ENCODE results near the gene FNDC1. TPM values are rescaled to one million over a fixed set of nuclear protein-coding genes. Genes with fewer than 3 reads are reported as not detected.
A peak's percentile ranks its signal among the peaks of the same experiment; 100 is the strongest.

Gene FNDC1
- total RNA-seq, 1 donor from 2014 or later = 0.49 TPM

- no peak for DNase-seq (ENCODE audit: extremely low spot score in 2 of 2)
- Histone ChIP-seq H3K27ac (no peak overlapping the region), H3K36me3 (no peaks in the 10 kb centered on the region), H3K27me3 (no peaks in the 10 kb centered on the region), H3K9me3 (no peaks in the 10 kb centered on the region), H3K4me1 (no peaks in the 10 kb centered on the region), H3K4me3 (no peak overlapping the region)
- TF ChIP-seq CTCF (IDR thresholded peaks at IDR 0.05) = no peak
- no peak for TF ChIP-seq POLR2AphosphoS5 (IDR thresholded peaks at IDR 0.05; ENCODE audit: insufficient read depth in 1 of 2, low read depth in 1 of 2)
- intact Hi-C loops (cut with DNase I) = loop anchor here (1.0 to 10.0 kb wide), 2 partner anchors 40 to 484 kb away; no protein-coding TSS in a partner anchor
Observed at GRCh38 chr6:159170999-159171712, 2.0 kb downstream of the FNDC1 start.

- TF ChIP-seq POLR2AphosphoS5 (IDR thresholded peaks at IDR 0.05; ENCODE audit: insufficient read depth in 1 of 2, low read depth in 1 of 2) = no peak
- no peak for TF ChIP-seq CTCF (IDR thresholded peaks at IDR 0.05)
- TF ChIP-seq POLR2A (IDR thresholded peaks at IDR 0.05) = no peak
- no peaks in the 10 kb centered on the region for H3K36me3 ChIP-seq
- no peaks in the 10 kb centered on the region for H3K9me3 ChIP-seq
- H3K27me3 ChIP-seq = no peaks in the 10 kb centered on the region
- H3K4me3 ChIP-seq = no peak overlapping the region
- no peak overlapping the region for H3K27ac ChIP-seq
- intact Hi-C loops (cut with DNase I) = loop anchor here (10.0 kb wide), 1 partner anchor 483 kb away; no protein-coding TSS in a partner anchor
- DNase-seq (ENCODE audit: extremely low spot score in 2 of 2) = no peak
- H3K4me1 ChIP-seq = no peaks in the 10 kb centered on the region
Observed at GRCh38 chr6:159172091-159172491, 2.9 kb downstream of the FNDC1 start.

- H3K36me3 ChIP-seq = no peaks in the 10 kb centered on the region
- no peaks in the 10 kb centered on the region for H3K4me1 ChIP-seq
- no peak overlapping the region for H3K4me3 ChIP-seq
- DNase-seq (ENCODE audit: extremely low spot score in 2 of 2) = no peak
- no peak overlapping the region for H3K27ac ChIP-seq
- TF ChIP-seq CTCF (IDR thresholded peaks at IDR 0.05) (peak; percentile 45 to 71 (median 50)), POLR2A (IDR thresholded peaks at IDR 0.05) (no peak), POLR2AphosphoS5 (IDR thresholded peaks at IDR 0.05; ENCODE audit: insufficient read depth in 1 of 2, low read depth in 1 of 2) (no peak)
- H3K9me3 ChIP-seq = no peaks in the 10 kb centered on the region
- H3K27me3 ChIP-seq = no peaks in the 10 kb centered on the region
- intact Hi-C loops (cut with DNase I) = loop anchor here (10.0 kb wide), 1 partner anchor 480 kb away; no protein-coding TSS in a partner anchor
Observed at GRCh38 chr6:159174263-159174969, 5.2 kb downstream of the FNDC1 start.

GRCh38 chr6:159176913-159177312 lies 7.7 kb downstream of the FNDC1 start:
- Histone ChIP-seq H3K27me3 (no peaks in the 10 kb centered on the region), H3K9me3 (no peaks in the 10 kb centered on the region), H3K36me3 (no peaks in the 10 kb centered on the region), H3K27ac (no peak overlapping the region), H3K4me1 (no peaks in the 10 kb centered on the region), H3K4me3 (no peak overlapping the region)
- intact Hi-C loops (cut with DNase I) = loop anchor here (10.0 kb wide), 1 partner anchor 478 kb away; no protein-coding TSS in a partner anchor
- no peak for TF ChIP-seq CTCF (IDR thresholded peaks at IDR 0.05)
- no peak for TF ChIP-seq POLR2AphosphoS5 (IDR thresholded peaks at IDR 0.05; ENCODE audit: insufficient read depth in 1 of 2, low read depth in 1 of 2)
- TF ChIP-seq POLR2A (IDR thresholded peaks at IDR 0.05) = no peak
- DNase-seq (ENCODE audit: extremely low spot score in 2 of 2) = no peak
